ENCODE results near the gene ADAM22.

Gene ADAM22

DNA sequence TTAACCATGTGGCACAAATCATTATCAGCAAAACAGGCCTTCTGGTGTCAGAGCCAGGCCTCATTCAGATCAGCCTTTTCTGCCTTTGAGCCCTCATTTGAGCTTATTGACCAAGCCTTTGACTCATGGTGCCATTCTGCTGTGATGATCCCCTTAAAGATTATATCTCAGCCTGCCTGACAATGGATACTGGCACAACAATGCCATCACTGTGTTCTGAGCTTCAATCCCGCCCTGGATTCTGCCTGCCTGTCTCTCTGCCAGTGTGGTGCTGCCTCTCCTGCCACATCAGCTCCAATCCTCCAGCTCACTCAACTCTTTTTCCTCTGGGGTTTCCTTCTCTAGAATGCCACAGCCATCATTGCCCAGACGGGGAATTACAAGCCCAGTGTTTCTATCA lies 233.2 kb downstream of the ADAM22 start:
- no peak overlapping the region for H3K4me3 ChIP-seq (ENCODE audit: low read length)
- no peak for TF ChIP-seq CTCF (IDR thresholded peaks at IDR 0.05; ENCODE audit: insufficient read depth, low read depth, low read length, missing control alignments)
- DNase-seq (ENCODE audit: low read depth): no peak

- no peak overlapping the region for H3K4me3 ChIP-seq (ENCODE audit: low read length)
- DNase-seq (ENCODE audit: low read depth): no peak
- no peak for TF ChIP-seq CTCF (IDR thresholded peaks at IDR 0.05; ENCODE audit: insufficient read depth, low read depth, low read length, missing control alignments)
Observed at GRCh38 chr7:88167721-88168120, 233.7 kb downstream of the ADAM22 start.

- peak; percentile 30 for DNase-seq (ENCODE audit: low read depth)
- TF ChIP-seq CTCF (IDR thresholded peaks at IDR 0.05; ENCODE audit: insufficient read depth, low read depth, low read length, missing control alignments): peak; percentile 51
- no peak overlapping the region for H3K4me3 ChIP-seq (ENCODE audit: low read length)
Observed at GRCh38 chr7:88169717-88170320, 235.8 kb downstream of the ADAM22 start.

- no peak overlapping the region for H3K4me3 ChIP-seq (ENCODE audit: low read length)
- TF ChIP-seq CTCF (IDR thresholded peaks at IDR 0.05; ENCODE audit: insufficient read depth, low read depth, low read length, missing control alignments): no peak
- no peak for DNase-seq (ENCODE audit: low read depth)
Observed at GRCh38 chr7:88172842-88173241, 238.8 kb downstream of the ADAM22 start.

DNA sequence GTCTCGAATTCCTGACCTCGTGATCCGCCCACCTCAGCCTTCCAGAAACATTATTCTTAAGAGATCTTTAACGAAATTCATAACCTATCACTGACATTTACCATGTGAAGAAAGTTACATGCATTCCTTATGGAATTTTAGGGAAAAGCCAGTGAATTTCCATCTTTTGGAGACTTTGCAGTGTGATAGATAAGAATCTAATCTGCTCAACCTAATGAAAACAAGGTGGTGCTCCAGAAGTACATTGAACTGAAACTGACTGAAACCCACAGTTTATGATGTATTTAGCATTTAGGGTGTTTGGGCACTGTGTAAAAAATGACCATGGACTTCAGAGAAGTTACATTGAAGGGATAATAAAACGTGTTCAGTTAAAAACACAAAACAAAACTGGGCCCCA lies 242.1 kb downstream of the ADAM22 start:
- TF ChIP-seq CTCF (IDR thresholded peaks at IDR 0.05; ENCODE audit: insufficient read depth, low read depth, low read length, missing control alignments): no peak
- no peak for DNase-seq (ENCODE audit: low read depth)
- H3K4me3 ChIP-seq (ENCODE audit: low read length): no peak overlapping the region

GRCh38 chr7:88183051-88183450 lies 249.0 kb downstream of the ADAM22 start:
- no peak overlapping the region for H3K4me3 ChIP-seq (ENCODE audit: low read length)
- no peak for TF ChIP-seq CTCF (IDR thresholded peaks at IDR 0.05; ENCODE audit: insufficient read depth, low read depth, low read length, missing control alignments)
- DNase-seq (ENCODE audit: low read depth): peak; percentile 80

GRCh38 chr7:88184848-88185304 lies 250.8 kb downstream of the ADAM22 start:
- DNase-seq (ENCODE audit: low read depth): peak; percentile 73

More at GRCh38 chr7:88184848-88185304, 250.8 kb downstream of the ADAM22 start:
- no peak overlapping the region for H3K4me3 ChIP-seq (ENCODE audit: low read length)
- no peak for TF ChIP-seq CTCF (IDR thresholded peaks at IDR 0.05; ENCODE audit: insufficient read depth, low read depth, low read length, missing control alignments)
